GM10847 (cell line): ENCODE data around the gene FSIP1.

Experiments
- POLR2A ChIP-seq: IDR thresholded peaks from 2 replicates; pipeline ENCODE4 v1.6.1; 2011; ENCODE audit not compliant: insufficient read length; ENCODE audit errors: extremely low read depth

FSIP1 gene

DNA sequence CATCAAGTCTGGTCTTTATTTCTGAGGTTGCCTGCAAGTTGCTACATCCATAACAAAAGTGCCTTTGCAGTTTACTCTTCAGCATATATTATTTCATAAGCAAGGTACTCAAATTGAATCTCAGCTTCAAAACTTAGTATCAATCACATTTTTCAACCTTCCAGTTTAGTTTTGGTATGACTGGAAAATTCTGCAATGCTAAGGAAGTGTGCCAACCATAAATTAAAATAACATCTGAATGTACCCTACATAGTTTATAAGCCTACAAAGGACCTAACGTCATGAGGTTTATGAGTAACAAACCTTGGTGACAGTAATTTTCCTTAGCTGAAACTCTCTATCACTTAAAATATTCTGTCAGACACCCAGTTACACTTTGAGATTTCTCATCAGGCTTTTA, 138.9 kb downstream of the FSIP1 start:
- TF ChIP-seq POLR2A = no peak

DNA sequence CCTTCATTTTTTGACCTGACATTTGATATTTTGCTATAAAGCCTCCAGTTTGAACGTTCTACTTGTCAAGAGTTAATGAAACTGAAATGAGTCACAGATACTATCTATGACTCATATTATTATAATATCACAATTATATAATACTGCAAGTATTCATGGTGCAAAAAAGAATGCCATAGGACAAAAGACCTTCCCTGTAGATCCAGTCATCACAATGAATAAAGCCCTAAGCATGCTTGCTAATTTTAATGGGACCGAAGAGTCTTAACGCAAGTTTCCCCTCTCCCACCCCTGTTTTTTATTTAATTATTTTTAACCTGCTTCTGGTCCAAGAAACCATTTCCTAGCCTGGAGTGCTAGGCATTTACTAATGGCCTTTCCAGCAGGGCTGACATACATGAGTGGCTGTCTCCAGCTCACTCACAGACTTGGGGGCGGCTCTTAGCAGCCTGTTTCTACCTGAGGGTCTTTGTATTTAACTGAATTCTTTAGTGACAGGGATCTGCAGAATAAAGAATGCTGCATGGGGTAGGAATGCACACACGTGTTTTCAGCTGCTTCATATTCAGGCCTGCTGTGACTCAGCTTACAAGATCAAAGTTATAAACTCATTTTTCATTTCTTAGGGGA, 140.5 kb downstream of the FSIP1 start:
- no peak for TF ChIP-seq POLR2A

DNA sequence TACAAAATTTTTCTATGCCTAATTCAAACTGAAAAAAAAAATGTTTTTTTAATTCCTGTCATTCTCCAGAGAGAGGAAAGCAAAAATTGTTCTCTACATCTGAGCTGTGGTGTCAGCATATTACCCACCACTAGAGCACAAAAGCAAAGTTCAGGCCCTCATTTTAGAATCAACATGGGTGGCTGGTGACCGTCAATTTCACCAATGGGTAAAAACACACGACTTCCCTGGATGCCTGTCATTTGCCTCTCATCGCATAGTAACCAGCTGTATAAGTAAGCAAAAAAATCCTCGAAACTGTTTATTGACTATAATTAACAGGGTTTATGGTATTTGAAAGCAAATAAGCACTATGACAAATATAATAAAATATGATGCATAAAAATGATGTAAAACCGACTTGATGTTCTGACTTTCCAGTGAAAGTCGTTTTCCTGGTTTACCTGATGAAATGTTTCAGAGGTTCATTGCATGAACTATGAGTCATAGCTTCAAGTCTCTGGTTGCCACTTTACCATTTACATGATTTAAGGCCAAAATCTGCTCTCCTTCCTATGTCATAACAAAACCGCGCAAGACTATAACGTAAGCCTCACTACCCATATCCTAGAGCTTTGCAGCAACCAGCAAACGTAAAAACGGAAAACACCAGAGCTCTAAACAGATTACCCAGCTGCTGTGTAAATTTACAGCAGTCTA, 141.3 kb downstream of the FSIP1 start:
- no peak for TF ChIP-seq POLR2A

DNA sequence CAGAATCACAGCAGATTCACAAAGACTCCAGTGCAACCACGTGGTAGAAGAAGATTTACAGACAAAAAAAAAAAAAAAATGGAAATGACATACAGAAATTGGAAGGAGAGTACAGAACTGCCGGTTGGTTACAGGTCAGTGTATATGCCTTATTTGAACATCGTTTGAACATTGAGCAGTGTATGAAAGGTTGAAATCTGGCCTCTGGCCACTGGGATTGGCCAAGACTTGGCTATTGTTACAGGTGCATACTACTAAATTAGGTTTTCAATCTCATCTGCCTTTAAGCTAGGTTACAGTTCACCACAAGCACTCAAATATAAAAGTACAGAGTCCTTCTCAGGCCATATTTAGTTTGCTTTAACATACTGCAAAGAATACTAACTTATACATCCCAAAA, 142.0 kb downstream of the FSIP1 start:
- no peak for TF ChIP-seq POLR2A

DNA sequence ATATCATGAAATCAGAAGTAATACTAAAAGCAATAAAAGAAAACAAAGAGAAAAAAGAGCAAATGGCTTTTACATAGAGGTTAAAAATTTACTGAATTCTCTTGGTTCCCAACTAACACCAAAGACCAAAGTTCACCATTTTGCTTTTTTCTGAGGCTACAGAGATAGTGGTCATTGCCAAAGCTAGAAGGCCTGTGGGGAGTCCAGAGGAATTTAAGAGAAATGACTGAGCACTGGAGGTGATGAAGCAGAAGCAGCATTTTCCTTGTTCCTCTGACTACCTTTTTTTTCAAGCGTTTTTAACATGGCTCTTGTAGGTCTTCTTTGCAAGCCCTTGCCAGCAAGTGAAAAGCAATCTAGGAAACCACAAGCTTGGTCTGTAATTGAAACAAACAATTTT, 143.6 kb downstream of the FSIP1 start:
- no peak for TF ChIP-seq POLR2A

DNA sequence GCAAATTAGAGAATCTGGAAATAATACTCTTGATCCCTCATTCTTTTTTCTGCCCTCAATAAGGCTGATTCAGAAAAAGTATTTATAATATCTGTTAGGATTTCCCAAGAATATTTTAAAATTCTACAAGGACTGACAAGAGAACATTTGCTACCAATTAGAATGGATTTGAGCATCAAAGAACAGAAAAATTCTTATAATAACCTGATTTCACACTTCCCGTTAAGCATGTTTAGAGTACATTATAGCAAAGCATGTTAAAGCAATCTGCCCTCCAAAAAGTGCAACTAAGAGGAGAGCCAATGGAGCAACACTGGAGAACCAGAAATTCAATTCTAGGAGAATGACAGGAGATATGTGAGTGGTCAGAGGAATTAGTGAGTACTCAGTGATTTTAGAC, 144.6 kb downstream of the FSIP1 start:
- TF ChIP-seq POLR2A = no peak

DNA sequence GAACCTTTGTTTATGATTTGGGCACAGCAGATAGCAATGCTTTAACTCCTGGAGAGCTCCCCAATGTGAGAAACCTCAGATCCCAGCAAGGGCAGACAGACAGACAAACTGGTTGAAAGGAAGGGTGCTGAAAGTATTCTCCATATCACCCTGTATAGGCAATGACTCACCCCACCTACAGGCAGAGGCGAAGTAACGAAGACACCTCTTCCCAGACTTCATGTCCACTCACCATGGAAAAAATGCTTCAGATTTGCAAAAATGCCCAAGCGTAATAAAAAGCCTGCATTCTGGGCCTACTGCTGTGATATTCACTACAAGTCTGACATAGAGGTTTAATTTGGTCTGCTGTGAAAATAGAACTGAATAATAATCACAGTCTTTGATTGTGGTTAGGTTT, 151.3 kb downstream of the FSIP1 start:
- no peak for TF ChIP-seq POLR2A

DNA sequence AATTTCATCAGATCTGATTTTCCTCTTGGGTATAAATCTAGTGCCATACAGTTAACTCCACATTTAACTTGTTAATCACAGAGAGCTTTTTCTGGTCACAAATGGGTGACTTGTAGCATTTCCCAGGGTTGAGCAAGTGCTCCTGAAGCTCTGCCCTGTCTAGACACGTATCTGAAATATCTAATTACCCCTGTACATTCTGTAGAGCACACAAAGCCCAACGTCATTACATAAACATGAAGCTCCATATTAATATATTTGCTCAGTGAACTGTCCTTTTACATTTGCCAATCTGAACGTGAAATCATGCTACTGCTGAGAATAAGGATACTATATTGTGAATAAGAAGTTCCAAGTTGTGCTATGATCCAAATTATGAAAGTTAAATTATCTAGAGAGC, 152.7 kb downstream of the FSIP1 start:
- no peak for TF ChIP-seq POLR2A

DNA sequence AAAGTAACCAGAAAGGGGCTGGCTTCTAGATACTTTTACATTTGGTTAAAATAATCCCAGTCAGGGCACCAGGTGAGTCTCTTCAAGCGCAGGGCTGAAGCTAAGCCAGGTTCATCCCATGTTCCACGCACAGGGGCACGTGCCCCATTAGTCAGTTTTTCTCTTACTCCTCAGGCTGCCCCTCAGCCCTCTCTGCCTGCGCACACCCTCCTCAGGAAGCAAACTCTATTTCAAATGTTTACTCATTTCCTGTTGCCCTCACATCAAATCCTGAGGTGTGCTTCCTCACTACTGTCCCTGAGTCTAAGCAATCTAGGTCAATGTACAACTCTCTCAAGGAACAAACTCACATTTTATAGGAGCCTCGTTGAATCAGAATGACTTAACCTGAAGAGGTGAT, 153.3 kb downstream of the FSIP1 start:
- TF ChIP-seq POLR2A = no peak

DNA sequence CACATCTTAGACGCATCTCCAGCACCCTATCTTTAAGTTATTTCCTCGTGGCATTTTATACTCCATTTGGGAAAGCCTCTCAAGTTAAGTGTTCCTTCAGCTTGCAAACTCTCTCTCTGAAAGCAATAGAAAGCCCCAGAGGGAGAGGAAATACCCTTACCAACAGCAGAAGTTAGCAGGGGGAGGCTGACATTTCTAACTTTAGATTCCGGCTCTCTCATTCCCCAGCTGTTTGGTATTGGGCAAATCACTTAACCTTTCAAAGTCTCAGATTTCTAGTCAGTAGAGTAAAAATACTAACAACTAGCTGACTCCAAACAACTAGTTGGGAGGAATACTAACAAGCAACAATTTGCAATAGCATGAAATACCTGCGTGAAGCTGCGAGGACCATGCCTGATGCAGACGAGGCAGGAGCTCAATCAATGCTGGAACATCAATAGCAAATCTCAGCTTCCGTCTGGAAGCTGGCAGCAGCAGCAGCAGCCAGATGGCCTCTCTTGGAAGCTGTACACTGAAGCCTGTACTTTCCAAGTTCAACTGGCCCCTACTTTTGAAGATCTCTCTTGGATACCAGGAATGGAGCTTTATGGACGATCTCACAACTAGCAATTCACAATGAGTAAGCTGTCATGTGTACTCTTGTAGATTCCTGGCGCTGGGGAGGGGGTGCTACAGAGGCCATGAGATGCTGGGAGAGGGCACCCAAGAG, 153.9 kb downstream of the FSIP1 start:
- no peak for TF ChIP-seq POLR2A

DNA sequence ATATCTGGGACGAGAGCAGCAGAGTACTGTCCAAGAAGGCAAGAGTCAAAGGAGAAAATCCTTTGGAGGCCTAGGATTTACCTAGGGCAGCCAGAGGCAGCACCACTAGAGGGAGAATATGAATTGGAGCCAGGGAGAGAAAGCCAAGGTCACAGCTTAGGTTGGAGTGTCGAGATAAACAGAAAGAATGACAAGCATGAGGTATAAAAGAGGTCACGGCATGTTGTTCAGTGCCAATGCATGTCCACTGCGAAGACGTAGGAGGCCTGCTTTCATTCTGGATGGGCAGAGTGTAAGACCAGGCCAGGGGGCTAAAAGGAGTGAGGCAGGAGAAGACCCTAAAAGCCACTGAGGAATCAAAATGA, 154.5 kb downstream of the FSIP1 start:
- no peak for TF ChIP-seq POLR2A

DNA sequence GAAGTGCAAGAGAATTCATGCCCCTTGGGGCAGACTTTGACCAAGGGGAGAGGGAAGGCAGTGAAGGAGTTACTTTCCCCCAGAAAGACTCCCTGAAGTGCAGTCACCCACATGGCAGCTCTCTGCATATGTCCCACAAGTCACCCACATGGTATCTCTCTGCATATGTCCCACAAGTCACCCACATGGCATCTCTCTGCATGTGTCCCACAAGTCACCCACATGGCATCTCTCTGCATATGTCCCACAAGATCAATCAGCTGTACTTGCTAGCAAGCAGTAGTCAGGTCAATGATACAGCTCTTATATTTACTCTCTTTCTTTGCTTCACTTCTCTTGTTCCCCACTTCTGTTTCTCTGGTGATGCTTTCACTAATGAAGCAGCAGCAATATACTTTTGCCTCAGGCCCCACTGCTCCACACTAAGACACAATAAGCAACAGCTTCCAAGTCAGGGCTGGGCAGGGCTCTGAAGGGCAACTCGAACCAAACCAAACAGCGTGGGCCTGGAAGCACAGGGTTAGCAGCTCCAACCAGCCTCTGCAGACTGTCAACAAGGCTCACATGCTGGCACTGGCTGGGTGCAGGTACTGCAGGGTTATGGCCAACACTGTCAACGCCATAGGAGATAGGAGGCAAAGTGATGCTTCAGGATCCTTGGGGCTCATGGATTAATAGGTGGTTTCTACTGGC, 155.0 kb downstream of the FSIP1 start:
- no peak for TF ChIP-seq POLR2A

DNA sequence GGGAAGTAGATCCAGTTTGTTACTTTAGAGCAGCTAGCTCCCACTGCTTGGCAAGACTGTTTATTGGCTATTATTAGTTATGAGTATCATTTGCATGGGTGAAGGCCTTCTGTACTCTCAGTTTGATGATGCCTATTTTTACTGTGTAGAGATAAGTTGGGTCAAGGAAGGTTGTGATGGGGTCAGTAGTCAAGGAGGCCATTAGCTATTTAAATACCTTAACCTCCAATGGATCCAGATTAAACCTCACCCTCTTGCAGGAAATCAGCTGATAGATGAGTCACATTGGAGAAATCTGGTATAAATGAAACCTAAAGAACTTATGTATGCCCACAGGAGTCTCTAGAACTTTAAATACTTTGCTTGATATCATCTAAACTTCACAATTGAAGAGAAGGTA, 156.8 kb downstream of the FSIP1 start:
- no peak for TF ChIP-seq POLR2A

DNA sequence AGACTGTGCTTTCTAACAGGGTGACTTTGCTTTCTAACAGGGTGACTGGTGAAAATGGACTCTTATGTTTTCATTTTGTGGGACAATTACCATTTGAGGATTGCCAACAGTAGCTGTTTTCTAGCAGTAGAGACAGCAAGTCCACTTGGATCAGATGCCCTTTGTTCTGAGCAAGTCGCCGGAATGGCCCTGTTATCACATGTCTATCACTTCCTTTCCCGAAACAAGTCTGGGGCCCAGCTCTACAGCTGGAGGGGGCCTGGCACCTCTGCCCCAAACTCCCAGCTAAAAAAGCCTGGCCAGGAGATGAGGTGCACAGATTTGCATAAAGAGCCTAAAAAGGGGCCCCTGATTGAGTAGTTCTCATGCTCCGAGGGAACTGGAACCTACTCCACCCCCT, 157.2 kb downstream of the FSIP1 start:
- no peak for TF ChIP-seq POLR2A

DNA sequence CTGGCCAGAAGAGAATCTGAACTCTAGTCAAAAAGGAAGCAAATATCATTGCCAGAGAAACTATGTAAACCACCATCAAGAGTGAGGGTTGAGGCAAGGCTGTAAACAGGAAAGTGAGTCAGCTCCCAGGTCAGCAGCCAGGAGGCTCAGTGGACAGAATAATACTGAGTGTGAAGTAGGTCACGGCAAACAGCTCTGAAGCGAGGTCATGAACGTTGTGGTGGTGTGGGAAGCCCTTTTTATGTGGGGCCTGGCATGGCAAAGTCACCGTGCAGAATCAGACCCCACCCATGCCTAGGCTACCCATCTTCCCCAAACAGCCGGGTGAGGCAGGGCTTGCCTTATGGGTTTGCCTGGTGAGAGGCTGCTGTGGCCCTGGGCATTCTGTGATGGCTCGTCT, 157.8 kb downstream of the FSIP1 start:
- no peak for TF ChIP-seq POLR2A

DNA sequence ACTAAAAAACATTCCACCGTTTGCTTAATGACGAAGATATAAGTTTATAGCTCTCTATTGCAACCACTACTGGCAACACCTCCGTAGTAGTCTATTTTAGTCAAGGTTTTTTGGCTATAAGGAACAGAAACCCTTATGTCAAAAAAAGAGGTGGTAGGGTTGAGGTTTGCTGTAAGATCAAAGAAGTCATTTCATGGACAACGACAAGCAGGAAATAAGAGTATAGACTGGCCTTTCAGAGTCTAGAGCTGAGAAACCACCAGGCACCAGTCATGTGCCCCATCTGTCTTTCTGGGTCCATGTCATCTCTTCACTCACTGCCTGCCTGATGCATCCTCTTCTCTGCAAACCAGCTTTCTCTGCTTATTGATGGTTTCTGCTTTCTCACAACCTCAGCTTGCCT, 159.1 kb downstream of the FSIP1 start:
- TF ChIP-seq POLR2A = no peak
